ENCODE measurements around the gene NR2E1. TPM values are rescaled to one million over a fixed set of nuclear protein-coding genes. Genes with fewer than 3 reads are reported as not detected.

The NR2E1 gene
- total and polyA plus RNA-seq, 2 of the 13 experiments (the other 11 are each of a cell fraction or from before 2014, with no cell fraction given): not detected

- Histone ChIP-seq H4K20me1 (ENCODE audit: insufficient read depth, low read length) (no peaks in the 10 kb centered on the region), H2AFZ (ENCODE audit: low read length) (no peak overlapping the region), H3K79me2 (ENCODE audit: insufficient read depth, low read length) (no peaks in the 10 kb centered on the region), H3K4me1 (ENCODE audit: insufficient read depth, low read length) (peaks cover 46% of the 10 kb centered on the region), H3K9ac (ENCODE audit: insufficient read depth, low read depth, low read length) (no peak overlapping the region), H3K27ac (ENCODE audit: extremely low read length, insufficient read depth, low read length) (no peak overlapping the region), H3K4me2 (ENCODE audit: low read depth, low read length) (peak overlapping the region; percentile 28; the same call in 1 of the 2 replicates), H3K9me3 (ENCODE audit: low read length) (no peaks in the 10 kb centered on the region), H3K4me3 (replicated peaks in 1 of 3; ENCODE audit: insufficient read depth in 1 of 3, low read depth in 2 of 3, low read length in 3 of 3) (peak overlapping the region in 1 of 3 experiments; percentile 5; a peak in 1 of 6 replicates), H3K36me3 (replicated peaks in 1 of 2; ENCODE audit: control insufficient read depth in 1 of 2, insufficient read depth in 2 of 2, low read length in 2 of 2) (no peaks in the 10 kb centered on the region), H3K27me3 (ENCODE audit: control insufficient read depth in 1 of 2, insufficient read depth in 2 of 2, low read length in 2 of 2) (peaks cover 0 to 1% of the 10 kb centered on the region in 2 experiments; a peak in 1 of 5 replicates)
- DNase-seq (ENCODE audit: low spot score) (no peak), FAIRE-seq (no peak), ATAC-seq (peak; percentile 29)
- TF ChIP-seq HNRNPLL (IDR thresholded peaks at IDR 0.05; ENCODE audit: low read depth, low read length, poor library complexity, severe bottlenecking) (peak; percentile 16), DMTF1 (CRISPR knock-in tag; IDR thresholded peaks at IDR 0.05) (no peak), ZNF687 (CRISPR knock-in tag; IDR thresholded peaks at IDR 0.05) (peak; percentile 25; the same call in 1 of the 2 replicates), BHLHE40 (IDR thresholded peaks at IDR 0.05; ENCODE audit: low read length) (no peak), ZNF205 (CRISPR knock-in tag; IDR thresholded peaks at IDR 0.05) (no peak)
- TF ChIP-seq, protein P1, sequence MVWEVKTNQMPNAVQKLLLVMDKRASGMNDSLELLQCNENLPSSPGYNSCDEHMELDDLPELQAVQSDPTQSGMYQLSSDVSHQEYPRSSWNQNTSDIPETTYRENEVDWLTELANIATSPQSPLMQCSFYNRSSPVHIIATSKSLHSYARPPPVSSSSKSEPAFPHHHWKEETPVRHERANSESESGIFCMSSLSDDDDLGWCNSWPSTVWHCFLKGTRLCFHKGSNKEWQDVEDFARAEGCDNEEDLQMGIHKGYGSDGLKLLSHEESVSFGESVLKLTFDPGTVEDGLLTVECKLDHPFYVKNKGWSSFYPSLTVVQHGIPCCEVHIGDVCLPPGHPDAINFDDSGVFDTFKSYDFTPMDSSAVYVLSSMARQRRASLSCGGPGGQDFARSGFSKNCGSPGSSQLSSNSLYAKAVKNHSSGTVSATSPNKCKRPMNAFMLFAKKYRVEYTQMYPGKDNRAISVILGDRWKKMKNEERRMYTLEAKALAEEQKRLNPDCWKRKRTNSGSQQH (CRISPR knock-in tag; IDR thresholded peaks at IDR 0.05; ENCODE audit: low read depth): no peak
- in situ Hi-C loops (cut with HindIII; ENCODE audit: extremely low pct_ligation_motif_present, low pct_unique_long_range_greater_than_20kb): no loop called here
- WGBS (ENCODE audit: low lambda C conversion rate): 64% methylated on average over 9 of the region's 19 CpGs
- no TSS peak for BruUV-seq (replicated peaks)
- POLR2A ChIA-PET: no interaction called here
- intact Hi-C loops (cut with micrococcal nuclease; ENCODE audit: unreplicated experiment): no loop called here
- CTCF ChIA-PET (ENCODE audit: low intra/inter-chr PET ratio, low total read pairs): no interaction called here
Measured at GRCh38 chr6:108198761-108199498, 33.1 kb downstream of the NR2E1 start.
